ENCODE measurements around the gene MYCBPAP. TPM values are rescaled to one million over a fixed set of nuclear protein-coding genes. Genes with fewer than 3 reads are reported as not detected.

Gene MYCBPAP
- total RNA-seq = 1 to 10 TPM in 2 of 4 donors, under 1 TPM in 2; 0.42 to 4.6 (median 1.3) TPM

DNA sequence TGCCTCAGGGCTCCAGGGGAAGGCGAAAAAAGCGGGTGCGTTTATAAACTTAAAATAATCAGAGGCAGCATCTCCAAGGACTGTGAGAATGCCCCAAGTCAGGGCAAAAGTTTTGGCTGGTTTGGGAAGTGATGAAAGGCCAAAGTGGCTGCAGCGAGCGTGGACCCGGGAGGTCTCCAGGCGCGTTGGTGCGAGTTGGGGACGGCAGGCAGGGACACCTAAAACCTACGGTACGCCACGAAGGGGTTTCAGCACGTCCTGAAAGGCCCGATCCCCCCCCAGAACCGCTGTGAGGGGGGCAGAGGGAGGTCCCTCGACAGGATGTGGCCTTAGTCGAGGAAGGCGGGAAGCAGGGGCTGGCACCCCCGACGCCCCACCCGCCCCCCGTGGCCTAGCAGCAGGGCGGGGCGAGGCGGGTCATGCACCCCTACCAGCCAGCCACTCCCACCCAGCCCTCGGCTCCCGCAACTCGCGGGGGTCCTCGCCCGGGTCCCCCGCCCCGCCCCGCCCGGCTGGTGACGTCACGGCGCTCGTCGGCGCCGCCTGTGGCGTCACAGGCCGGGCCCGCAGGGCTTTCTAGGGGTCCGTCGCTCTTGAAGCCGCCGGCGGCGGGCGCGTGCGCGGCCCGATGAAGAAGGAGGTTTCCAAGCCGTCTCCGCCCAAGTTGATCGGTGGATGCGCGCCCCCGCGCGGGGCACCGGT, at the start of gene MYCBPAP:
Gene MYCBPAP, plus strand, starts transcription at position 569 of the 702 bp plus-strand sequence. CDS start 236 bp downstream, outside the sequence.
- peak within 1 kb of the TSS; percentile 71 for H3K27ac ChIP-seq

DNA sequence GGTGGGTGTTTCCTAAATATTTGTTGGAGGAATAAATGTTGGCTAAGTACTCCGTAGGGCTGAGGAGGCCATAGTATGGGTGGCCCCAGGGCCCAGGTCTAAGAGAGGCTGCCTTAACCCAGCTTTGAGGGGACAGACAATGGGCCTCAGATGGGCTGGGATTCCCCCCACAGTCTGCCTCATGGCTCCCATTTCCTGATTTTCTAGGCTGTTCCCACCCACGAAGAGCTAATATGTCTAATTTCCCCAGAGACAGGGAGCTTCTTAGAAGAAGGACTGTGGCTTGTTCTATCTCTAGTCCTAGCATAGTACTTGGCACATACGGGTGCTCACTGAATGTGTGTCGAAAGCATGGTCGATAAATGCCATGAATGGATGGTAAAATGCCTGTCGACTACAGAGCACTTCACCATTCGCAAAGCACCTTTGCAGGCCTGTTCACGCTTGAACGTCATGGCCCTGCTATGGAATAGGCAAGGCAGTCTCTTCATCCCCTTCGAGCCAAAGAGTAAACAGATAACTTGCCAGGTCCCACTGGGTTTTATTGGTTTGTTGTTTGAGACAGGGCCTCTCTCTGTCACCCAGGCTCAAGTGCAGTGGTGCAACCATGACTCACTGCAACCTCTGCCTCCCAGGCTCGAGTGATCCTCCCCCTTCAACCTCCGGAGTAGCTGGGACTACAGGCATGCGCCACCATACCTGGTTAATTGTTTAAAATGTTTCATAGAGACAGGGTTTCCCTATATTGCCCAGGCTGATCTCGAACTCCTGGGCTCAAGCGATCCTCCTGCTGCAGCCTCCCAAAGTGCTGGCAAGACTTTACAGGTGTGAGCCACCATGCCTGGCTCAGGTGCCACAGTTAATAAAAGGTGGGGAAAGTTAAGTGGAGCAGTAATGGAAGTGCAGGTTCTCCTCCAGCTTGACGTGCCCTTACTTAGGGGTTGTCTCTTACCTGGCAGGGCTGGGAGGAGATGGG, 49.2 kb upstream of the MYCBPAP start:
- TF ChIP-seq CTCF (IDR thresholded peaks at IDR 0.05) = no peak
- no peak for TF ChIP-seq POLR2AphosphoS5 (IDR thresholded peaks at IDR 0.05)
- no peak for TF ChIP-seq POLR2A (IDR thresholded peaks at IDR 0.05)
- no peak for TF ChIP-seq EP300 (IDR thresholded peaks at IDR 0.05)
- Histone ChIP-seq H3K4me3 (no peak overlapping the region), H3K9me3 (no peaks in the 10 kb centered on the region), H3K36me3 (peaks cover 24% of the 10 kb centered on the region), H3K27me3 (no peaks in the 10 kb centered on the region), H3K27ac (peak overlapping the region; percentile 27), H3K4me1 (peaks cover 6% of the 10 kb centered on the region)
- 68% methylated on average over 14 of the region's 16 CpGs for WGBS
- no peak for DNase-seq (ENCODE audit: low spot score in 2 of 2)

More for the DNA sequence above, at the start of gene MYCBPAP:
- no peaks in the 10 kb centered on the region for H3K9me3 ChIP-seq
- no peaks in the 10 kb centered on the region for H3K27me3 ChIP-seq
- no peak for TF ChIP-seq EP300 (IDR thresholded peaks at IDR 0.05)
- TF ChIP-seq POLR2A (IDR thresholded peaks at IDR 0.05) = no peak
- peak in 1 of 2 donors; percentile 24 for TF ChIP-seq CTCF (IDR thresholded peaks at IDR 0.05)
- TF ChIP-seq POLR2AphosphoS5 (IDR thresholded peaks at IDR 0.05) = no peak
- H3K36me3 ChIP-seq = no peaks in the 10 kb centered on the region
- H3K4me3 ChIP-seq = peak within 1 kb of the TSS; percentile 71
- peaks cover 26% of the 10 kb centered on the region for H3K4me1 ChIP-seq
- 9% methylated on average over 16 of the region's 66 CpGs for whole genome bisulfite sequencing
- peak; percentile 86 to 91 for DNase-seq (ENCODE audit: low spot score in 2 of 2)

DNA sequence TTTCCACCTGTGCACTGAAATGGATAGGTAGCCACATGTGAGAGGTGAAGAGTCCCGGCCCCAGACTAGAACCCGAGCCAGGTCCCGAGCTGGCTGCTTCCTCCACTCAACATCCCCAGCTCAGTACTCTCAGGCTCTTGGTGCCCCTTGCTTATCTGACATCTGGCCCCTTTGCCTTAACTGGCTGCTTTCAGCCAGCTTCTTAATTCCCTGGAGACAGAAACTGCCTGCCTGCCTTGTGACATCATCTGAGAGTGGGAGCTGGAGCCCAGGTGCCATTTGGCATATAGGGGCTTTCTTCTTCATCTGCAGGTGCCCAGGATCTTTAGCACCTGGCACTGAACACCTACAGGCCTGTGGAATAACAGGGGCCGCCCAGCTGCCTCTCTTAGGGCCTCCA, 48.5 kb upstream of the MYCBPAP start:
- TF ChIP-seq CTCF (IDR thresholded peaks at IDR 0.05) (no peak), POLR2A (IDR thresholded peaks at IDR 0.05) (no peak), EP300 (IDR thresholded peaks at IDR 0.05) (no peak), POLR2AphosphoS5 (IDR thresholded peaks at IDR 0.05) (no peak)
- no peaks in the 10 kb centered on the region for H3K9me3 ChIP-seq
- H3K4me3 ChIP-seq = no peak overlapping the region
- H3K27ac ChIP-seq = no peak overlapping the region
- H3K4me1 ChIP-seq = peaks cover 6% of the 10 kb centered on the region
- DNase-seq (ENCODE audit: low spot score in 2 of 2) = no peak
- H3K36me3 ChIP-seq = peaks cover 24% of the 10 kb centered on the region
- 94% methylated on average over 4 of the region's 4 CpGs for WGBS
- H3K27me3 ChIP-seq = no peaks in the 10 kb centered on the region

GRCh38 chr17:50460831-50461526, 47.3 kb upstream of the MYCBPAP start:
- H3K4me1 ChIP-seq = peaks cover 6% of the 10 kb centered on the region
- no peaks in the 10 kb centered on the region for H3K9me3 ChIP-seq
- H3K27ac ChIP-seq = no peak overlapping the region
- no peak for DNase-seq (ENCODE audit: low spot score in 2 of 2)
- H3K36me3 ChIP-seq = peaks cover 24% of the 10 kb centered on the region
- no peak overlapping the region for H3K4me3 ChIP-seq
- TF ChIP-seq CTCF (IDR thresholded peaks at IDR 0.05) (no peak), POLR2A (IDR thresholded peaks at IDR 0.05) (no peak), POLR2AphosphoS5 (IDR thresholded peaks at IDR 0.05) (no peak), EP300 (IDR thresholded peaks at IDR 0.05) (no peak)
- WGBS = 95% methylated on average over 8 of the region's 9 CpGs
- H3K27me3 ChIP-seq = no peaks in the 10 kb centered on the region

Data from suprapubic skin (tissue), 4 donors.